A673 (cell line): ENCODE results near the gene OVCA2. TPM values are rescaled to one million over a fixed set of nuclear protein-coding genes. Genes with fewer than 3 reads are reported as not detected.

ENCODE experiments used
- BruUV-seq: library from RNA; stranded (reverse); fragments of 400-500 nt; replicated peaks from 2 replicates; lab custom pipeline; 2021; lab: Mats Ljungman, UMichigan
- CTCF ChIA-PET: fragments of 300-600 bp; sonication (Branson Sonifier 250); formaldehyde crosslinking; loops from one replicate; lab custom pipeline; 2022; ENCODE audit warnings: antibody characterized with exemption; lab: Charles Lee
- POLR2A ChIA-PET: fragments of 300-600 bp; sonication (Branson Sonifier 250); formaldehyde crosslinking; loops from one replicate; lab custom pipeline; 2022; ENCODE audit warnings: antibody characterized with exemption; ENCODE audit not compliant: low non-redundant PET; lab: Charles Lee
- DNase-seq: peaks from one replicate; pipeline ENCODE4 v3.0.0-alpha.2; 2015; ENCODE audit warnings: low spot score
- H3K27ac ChIP-seq: fragments of 200-600 bp; sonication (generic); 2 replicates; pipeline ENCODE4 v1.5.1; 2016; ENCODE audit warnings: mixed run types, low read depth, mild to moderate bottlenecking, mixed read lengths, antibody characterized with exemption, low read length; ENCODE audit not compliant: poor library complexity, severe bottlenecking
- H3K27me3 ChIP-seq: fragments of 200-600 bp; sonication (generic); replicated peaks from 2 replicates; pipeline ENCODE4 v1.6.1; 2017; ENCODE audit warnings: mixed run types, low read depth, mild to moderate bottlenecking, mixed read lengths, antibody characterized with exemption, low read length; ENCODE audit not compliant: insufficient read depth, poor library complexity
- H3K36me3 ChIP-seq: fragments of 200-600 bp; sonication (generic); 2 replicates; pipeline ENCODE4 v1.6.1; 2016; ENCODE audit warnings: mixed run types, mild to moderate bottlenecking, mixed read lengths, antibody characterized with exemption, low read length; ENCODE audit not compliant: insufficient read depth, poor library complexity, severe bottlenecking
- H3K4me1 ChIP-seq: fragments of 200-600 bp; sonication (generic); 2 replicates; pipeline ENCODE4 v1.6.1; 2017; ENCODE audit warnings: mixed run types, mild to moderate bottlenecking, mixed read lengths, antibody characterized with exemption, low read length; ENCODE audit not compliant: insufficient read depth, poor library complexity, severe bottlenecking
- H3K4me3 ChIP-seq: fragments of 200-600 bp; sonication (generic); 2 replicates; pipeline ENCODE4 v1.5.1; 2016; ENCODE audit warnings: low read depth, mixed run types, mild to moderate bottlenecking, mixed read lengths, low read length; ENCODE audit not compliant: poor library complexity, severe bottlenecking
- H3K9me3 ChIP-seq: fragments of 200-600 bp; sonication (generic); 2 replicates; pipeline ENCODE4 v1.6.1; 2016; ENCODE audit warnings: mixed run types, low read depth, mild to moderate bottlenecking, mixed read lengths, antibody characterized with exemption, low read length; ENCODE audit not compliant: poor library complexity, severe bottlenecking
- CTCF ChIP-seq: fragments of 300-800, 200-600 bp; sonication (generic); conservative IDR thresholded peaks from 2 replicates; pipeline ENCODE4 v1.5.1; 2017; ENCODE audit warnings: low read depth, mild to moderate bottlenecking, antibody characterized with exemption, low read length, moderate library complexity, mixed read lengths
- EZH2 ChIP-seq: fragments of 200-600 bp; sonication (generic); IDR thresholded peaks from 2 replicates; pipeline ENCODE4 v1.6.1; 2017; ENCODE audit warnings: borderline replicate concordance, low read depth, mild to moderate bottlenecking, mixed read lengths, antibody characterized with exemption, low read length; ENCODE audit not compliant: poor library complexity, severe bottlenecking
- intact Hi-C: fragments of 100-400 bp; cut with micrococcal nuclease; formaldehyde crosslinking; loops from one replicate; pipeline ENCODE4 v1.10.0; 2022; ENCODE audit not compliant: unreplicated experiment
- total RNA-seq: library from RNA; stranded (reverse); gene quantifications from 2 replicates; pipeline ENCODE4 v1.2.3, GENCODE V29; 2021

The OVCA2 gene
- total RNA-seq, 1 experiment from 2014 or later, result 30.7 TPM

- BruUV-seq, result no TSS peak
- intact Hi-C loops, result no loop called here
These were observed 39.0 kb upstream of the OVCA2 start for GRCh38 chr17:2002767-2003329.

GRCh38 chr17:2003525-2003924 is 38.3 kb upstream of the OVCA2 start:
- ChIA-PET POLR2A (no interaction called here), CTCF (no interaction called here)
- BruUV-seq, result no TSS peak
- DNase-seq, result no peak
- intact Hi-C loops, result no loop called here
- no peaks in the 10 kb centered on the region for H3K9me3 ChIP-seq
- no peak for TF ChIP-seq EZH2
- no peak for TF ChIP-seq CTCF
- H3K27ac ChIP-seq, result no peak overlapping the region
- peaks cover 11% of the 10 kb centered on the region for H3K4me1 ChIP-seq
- no peak overlapping the region for H3K4me3 ChIP-seq
- no peaks in the 10 kb centered on the region for H3K27me3 ChIP-seq
- H3K36me3 ChIP-seq, result no peaks in the 10 kb centered on the region

More at GRCh38 chr17:2002767-2003329, 39.0 kb upstream of the OVCA2 start:
- Histone ChIP-seq H3K27me3 (no peaks in the 10 kb centered on the region), H3K27ac (no peak overlapping the region), H3K36me3 (no peaks in the 10 kb centered on the region), H3K4me1 (peaks cover 11% of the 10 kb centered on the region), H3K4me3 (no peak overlapping the region), H3K9me3 (no peaks in the 10 kb centered on the region)
- POLR2A ChIA-PET, result interaction anchor here (0.6 kb wide), 1 partner anchor 610 kb away, joined by 3 read pairs; no protein-coding TSS in a partner anchor
- DNase-seq, result no peak
- TF ChIP-seq EZH2, result no peak
- no peak for TF ChIP-seq CTCF
- CTCF ChIA-PET, result no interaction called here

GRCh38 chr17:2004435-2004952 is 37.3 kb upstream of the OVCA2 start:
- no peak for TF ChIP-seq CTCF
- TF ChIP-seq EZH2, result no peak
- BruUV-seq, result no TSS peak
- ChIA-PET CTCF (interaction anchor here (0.5 kb wide), 1 partner anchor 278 kb away, joined by 7 read pairs; no protein-coding TSS in a partner anchor), POLR2A (no interaction called here)
- H3K4me3 ChIP-seq, result no peak overlapping the region
- H3K9me3 ChIP-seq, result no peaks in the 10 kb centered on the region
- intact Hi-C loops, result no loop called here
- no peak for DNase-seq
- no peaks in the 10 kb centered on the region for H3K27me3 ChIP-seq
- H3K27ac ChIP-seq, result no peak overlapping the region
- peaks cover 11% of the 10 kb centered on the region for H3K4me1 ChIP-seq
- H3K36me3 ChIP-seq, result no peaks in the 10 kb centered on the region
